Activated naive CD4-positive, alpha-beta T cell treated with anti-CD3 and anti-CD28 coated beads, Interleukin-2, amount 10 ng/mL, durations not matched to agents 5 hours and 36 hours (primary cell): ENCODE results near the gene DAGLA. TPM values are rescaled to one million over a fixed set of nuclear protein-coding genes. Genes with fewer than 3 reads are reported as not detected.

ENCODE experiments used
- total RNA-seq, 2 experiments: library from RNA; stranded (reverse); gene quantifications; one replicate each; pipeline ENCODE4 v1.2.3, GENCODE V29; 2021

DAGLA gene
- total RNA-seq, result under 1 TPM; 0.30 to 0.36 TPM

GRCh38 chr11:61679893-61680621 is at the start of gene DAGLA:
DAGLA (plus strand) TSS chr11:61680391; CDS start chr11:61720156, 39,765 bp downstream.

DNA sequence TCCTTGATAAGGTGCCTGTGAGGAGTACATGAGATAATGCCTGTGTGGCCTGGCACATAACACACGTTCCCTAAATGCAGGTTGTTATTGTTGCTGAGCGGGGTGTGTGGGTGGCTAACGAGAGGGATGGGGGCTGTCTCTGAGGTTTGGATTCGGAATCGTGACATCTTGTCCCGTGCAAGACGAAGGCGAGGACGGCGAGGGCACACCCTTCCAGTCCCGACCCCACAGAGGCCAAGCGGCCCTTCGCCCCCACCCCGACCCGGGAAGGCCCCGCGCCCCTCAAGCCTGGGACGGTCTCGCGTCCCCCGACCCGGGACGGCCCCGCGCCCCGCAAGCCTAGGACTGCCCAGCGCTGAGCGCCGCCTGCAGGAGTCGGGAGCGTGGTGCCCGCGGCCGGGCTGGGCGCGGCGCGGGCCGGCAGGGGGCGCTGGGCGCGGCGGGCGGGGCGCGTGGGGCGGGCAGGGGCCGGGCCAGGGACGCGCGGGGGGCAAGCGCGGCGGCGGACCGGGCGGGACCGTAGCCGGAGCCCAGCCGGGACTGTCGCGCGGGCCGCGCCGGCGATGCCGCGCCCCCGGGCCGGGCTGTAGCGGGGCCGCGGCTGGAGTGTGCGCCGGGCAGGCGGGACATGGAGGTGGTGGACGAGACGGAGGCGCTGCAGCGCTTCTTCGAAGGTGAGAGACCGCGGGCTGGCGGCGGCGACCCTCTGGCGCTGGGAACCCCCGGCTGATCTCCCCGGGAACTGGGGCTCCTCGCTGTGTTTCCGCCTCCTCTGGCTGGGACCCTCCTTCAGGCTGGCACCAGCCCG is 72.1 kb downstream of the DAGLA start, which contains the start of gene MYRF:
Gene MYRF (plus strand): TSS at position 520 of the 808 bp plus-strand sequence. CDS start 109 bp downstream, at position 629.

DNA sequence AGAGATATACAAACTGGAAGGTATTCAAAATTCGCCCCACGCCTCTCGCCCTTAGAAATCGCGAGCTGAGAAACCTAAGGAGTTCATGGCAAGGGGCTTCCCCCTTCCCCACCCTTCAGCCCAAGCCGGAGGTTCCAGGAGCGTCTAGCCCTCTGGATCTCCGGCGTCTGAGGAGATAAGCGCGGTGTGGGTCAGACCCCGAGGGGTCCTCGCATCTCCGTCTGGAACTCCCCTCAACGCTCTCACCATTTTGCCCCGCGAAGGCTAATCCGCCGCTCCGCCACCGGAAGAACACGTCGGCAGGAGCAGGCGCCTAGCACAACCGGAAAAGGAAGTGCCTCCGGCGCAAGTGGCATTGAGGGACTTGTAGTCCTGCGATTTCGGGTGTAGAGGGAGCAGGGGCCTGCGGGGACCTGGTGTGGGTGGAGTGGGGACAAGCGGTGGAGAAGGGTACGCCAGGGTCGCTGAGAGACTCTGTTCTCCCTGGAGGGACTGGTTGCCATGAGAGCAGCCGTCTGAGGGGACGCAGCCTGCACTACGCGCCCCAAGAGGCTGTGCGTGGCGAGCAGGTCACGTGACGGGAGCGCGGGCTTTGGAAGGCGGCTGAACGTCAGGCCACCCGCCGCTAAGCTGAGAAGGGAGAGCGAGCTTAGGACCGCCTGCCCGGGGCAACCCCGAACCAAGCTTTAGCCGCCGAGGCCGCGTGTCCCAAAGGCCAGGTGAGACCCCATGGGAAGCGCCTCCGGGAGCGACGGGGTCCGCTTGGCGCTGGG is 112.3 kb downstream of the DAGLA start, which contains the start of the genes FEN1 and TMEM258:
Gene FEN1 (plus strand): TSS at position 602 of the 773 bp plus-strand sequence. CDS start 2,451 bp downstream, outside the sequence.
Gene TMEM258 (minus strand): TSS at position 290 of the 773 bp plus-strand sequence. CDS start 41 bp downstream, at position 249.

Other genes with a start within 250 kb of the DAGLA start
- gene LRRC10B, start 171.6 kb upstream of the DAGLA start, total RNA-seq, result not detected
- not detected for gene SYT7, start 99.3 kb upstream of the DAGLA start, total RNA-seq
- gene MYRF, start 72.2 kb downstream of the DAGLA start, total RNA-seq, result 1 to 10 TPM; 1.4 to 1.9 TPM
- gene TMEM258, start 112.2 kb downstream of the DAGLA start, total RNA-seq, result 100 to 1,000 TPM; 164 to 166 TPM
- 10 to 100 TPM; 74.9 to 77.2 TPM for gene FEN1, start 112.5 kb downstream of the DAGLA start, total RNA-seq
- 10 to 100 TPM; 73.7 to 73.8 TPM for gene FADS1, start 136.6 kb downstream of the DAGLA start, total RNA-seq
- gene FADS2, start 147.9 kb downstream of the DAGLA start, total RNA-seq, result 100 to 1,000 TPM; 250 to 266 TPM
- 1 to 10 TPM; 4.6 to 5.4 TPM for gene FADS3, start 211.2 kb downstream of the DAGLA start, total RNA-seq
- not detected for gene RAB3IL1, start 237.2 kb downstream of the DAGLA start, total RNA-seq